Retina (tissue), 1 donor: Measurements from ENCODE around the gene CMTR1.

Source experiments
- DNase-seq: peaks from one replicate; pipeline ENCODE4 v3.0.0-alpha.2; 2016

The CMTR1 gene

DNA sequence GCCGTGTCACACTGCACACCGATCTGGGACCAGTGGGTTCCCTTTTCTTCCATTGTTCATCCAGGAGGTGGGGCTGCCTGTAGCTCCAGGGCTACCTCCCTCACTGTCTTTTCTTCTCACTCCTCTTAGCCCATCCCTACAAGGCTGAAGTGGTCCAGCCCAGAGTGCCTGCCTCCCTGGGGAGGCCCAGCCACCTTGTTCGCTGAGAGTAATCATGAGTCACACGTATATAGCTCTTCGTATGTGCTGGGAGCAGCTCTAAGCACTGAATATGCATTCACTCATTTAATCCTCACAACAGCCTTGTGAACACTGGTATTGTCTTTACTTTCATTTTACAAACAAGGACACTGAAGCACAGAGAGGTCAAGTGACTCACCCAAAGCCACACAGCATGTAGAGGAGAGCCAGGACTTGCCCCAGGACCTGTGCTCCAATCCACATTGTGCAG lies 81.3 kb downstream of the CMTR1 start:
- DNase-seq = no peak

DNA sequence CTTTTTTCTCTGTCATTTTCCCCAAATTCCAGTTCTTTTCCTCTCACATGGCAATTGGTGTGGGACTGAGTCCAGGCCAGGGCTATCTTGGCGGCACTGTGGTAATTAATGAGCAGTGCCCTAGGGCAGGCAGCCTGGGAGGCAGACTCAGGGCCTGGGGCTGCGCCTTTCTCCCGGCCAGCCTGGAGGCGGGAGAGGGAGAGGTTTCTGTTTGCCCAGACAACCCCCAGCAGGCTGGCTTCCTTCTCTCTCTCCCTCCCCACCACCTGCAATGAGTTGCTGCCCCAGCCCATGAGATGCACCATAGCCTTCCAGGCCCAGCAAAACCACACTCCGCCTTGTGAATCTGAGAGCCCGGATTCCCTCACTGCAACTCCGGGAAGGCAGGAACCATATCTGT lies 81.8 kb downstream of the CMTR1 start:
- DNase-seq = no peak

GRCh38 chr6:37515712-37516075 lies 82.7 kb downstream of the CMTR1 start:
- no peak for DNase-seq

DNA sequence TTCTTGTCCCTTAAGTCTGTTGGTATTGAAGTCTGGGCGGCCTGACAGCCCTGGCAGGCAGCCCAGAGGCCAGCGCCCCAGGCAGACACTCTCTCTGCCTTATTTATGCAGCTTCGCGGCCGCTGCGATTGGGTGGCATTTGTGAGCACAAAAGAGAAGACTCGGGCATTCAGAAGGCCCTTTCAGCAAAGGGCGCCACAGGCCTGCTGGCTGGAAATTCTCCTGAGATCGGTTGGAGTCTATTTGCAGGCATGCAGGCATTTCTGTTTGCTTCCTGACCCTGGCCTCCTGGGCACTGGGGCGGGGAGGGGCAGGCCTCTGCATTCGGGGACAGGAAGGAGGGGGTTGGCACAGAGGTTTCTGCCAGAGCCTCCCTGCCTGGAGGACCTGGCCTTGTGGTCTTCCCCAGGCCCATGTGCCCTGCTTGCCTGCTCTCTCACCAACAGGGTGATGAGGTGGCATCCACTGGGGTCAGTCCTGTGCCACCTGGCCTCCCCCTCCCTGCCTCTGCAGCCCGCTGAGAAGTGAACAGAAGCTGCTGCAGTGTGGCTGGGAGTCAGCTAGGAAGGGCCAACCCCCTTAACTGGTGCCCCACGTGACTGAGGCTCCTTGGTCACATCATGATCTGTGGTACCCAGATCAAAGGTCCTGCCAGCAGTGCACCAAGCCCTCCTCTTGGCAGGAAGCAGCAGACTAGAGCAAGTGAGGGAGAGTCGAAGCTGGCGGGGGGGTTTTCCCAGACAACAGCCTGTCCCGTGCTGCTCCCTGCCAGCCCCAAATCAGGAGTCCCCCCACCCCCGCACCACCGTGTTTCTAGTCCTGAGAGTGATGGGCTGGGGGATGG lies 83.3 kb downstream of the CMTR1 start:
- peak; percentile 80 for DNase-seq

- DNase-seq = no peak
These were observed 83.9 kb downstream of the CMTR1 start for GRCh38 chr6:37516920-37517405.

DNA sequence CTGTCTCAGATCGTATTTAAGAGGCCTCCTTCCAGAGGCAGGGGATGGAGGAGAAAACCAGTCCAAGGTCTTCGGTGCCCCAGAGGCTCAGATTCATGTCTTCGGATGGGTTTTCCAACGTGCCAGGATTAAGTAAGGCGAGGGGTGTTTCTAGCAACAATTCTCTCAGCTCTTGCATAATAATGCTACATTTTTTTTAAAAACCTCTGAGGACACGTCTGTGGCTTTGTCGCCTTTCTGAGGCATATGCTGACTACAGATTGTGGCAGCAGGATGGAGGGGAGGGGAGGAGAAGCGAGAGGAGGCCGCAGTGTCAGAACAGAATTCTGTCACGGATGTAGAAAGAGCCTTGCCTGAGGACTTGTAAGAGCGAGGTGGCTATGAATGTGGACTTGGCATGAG lies 84.4 kb downstream of the CMTR1 start:
- DNase-seq = no peak

GRCh38 chr6:37518116-37518515 lies 85.1 kb downstream of the CMTR1 start:
- no peak for DNase-seq

- no peak for DNase-seq
These were observed 86.4 kb downstream of the CMTR1 start for GRCh38 chr6:37519461-37519860.

GRCh38 chr6:37520926-37521325 lies 87.9 kb downstream of the CMTR1 start:
- no peak for DNase-seq

GRCh38 chr6:37521674-37522073 lies 88.7 kb downstream of the CMTR1 start:
- DNase-seq = no peak

GRCh38 chr6:37522836-37523235 lies 89.8 kb downstream of the CMTR1 start:
- DNase-seq = no peak

DNA sequence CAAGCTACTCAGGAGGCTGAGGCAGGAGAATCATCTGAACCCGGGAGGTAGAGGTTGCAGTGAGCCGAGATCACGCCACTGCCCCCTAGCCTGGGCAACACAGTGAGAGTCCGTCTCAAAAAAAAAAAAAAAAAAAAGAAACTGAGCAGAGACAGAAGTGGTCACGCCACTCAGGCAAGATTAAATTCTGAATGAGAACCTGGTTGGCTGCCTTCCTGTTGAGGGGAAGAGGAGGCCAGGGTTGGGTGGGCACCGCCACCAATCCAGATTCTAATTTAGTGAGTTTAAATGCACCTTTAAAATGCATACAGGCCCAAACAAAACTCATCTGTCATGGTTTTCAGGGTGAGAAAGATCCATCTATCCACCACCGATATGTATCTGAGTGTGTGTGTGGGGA lies 90.4 kb downstream of the CMTR1 start:
- DNase-seq = no peak

DNA sequence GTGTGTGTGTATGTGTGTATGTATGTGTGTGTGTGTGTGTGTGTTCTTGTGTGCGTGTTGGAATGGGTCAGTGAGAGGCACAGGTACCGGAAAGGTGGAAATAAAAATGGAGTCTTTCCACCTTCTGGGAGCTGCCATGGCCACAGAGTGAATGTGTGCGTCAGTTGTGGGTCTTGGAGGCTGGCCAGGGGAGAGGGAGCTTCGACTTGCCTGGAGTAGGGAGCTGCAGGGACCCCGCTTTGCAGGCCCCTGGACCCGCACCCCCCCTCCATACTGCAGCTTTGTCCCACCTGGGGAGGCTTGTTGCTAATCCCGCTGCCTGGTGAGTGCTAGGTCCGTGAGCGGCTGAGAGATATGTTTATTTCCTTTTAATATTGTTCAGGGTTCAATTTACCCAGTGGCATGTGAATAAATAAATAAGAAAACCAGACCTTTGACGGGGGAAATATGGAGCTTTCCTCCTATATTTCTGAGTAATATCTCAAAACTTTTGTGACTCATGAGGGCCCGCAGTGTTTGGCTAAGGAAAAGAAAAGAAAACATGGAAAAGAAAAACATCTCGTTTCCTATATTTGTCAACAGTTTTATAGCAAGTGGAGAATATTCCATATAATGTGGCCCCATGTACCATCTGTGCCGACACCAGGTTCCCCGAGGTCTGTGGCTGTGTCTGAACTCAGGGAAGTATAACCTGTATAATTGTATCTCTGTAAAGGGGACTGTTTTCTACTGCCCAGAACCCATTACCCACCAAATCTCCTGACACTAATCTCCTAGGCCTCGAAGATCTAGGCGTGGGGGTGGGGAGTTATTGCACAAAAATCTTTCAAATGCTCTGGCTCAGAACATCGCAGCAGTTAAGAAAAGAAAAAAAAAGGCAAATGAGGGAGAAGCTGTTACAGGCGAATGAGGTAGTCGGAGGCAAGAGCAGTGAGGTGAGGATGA lies 91.3 kb downstream of the CMTR1 start:
- no peak for DNase-seq

- DNase-seq = no peak
These were observed 91.9 kb downstream of the CMTR1 start for GRCh38 chr6:37524970-37525318.

GRCh38 chr6:37525460-37526357 lies 92.7 kb downstream of the CMTR1 start:
- DNase-seq = no peak

DNA sequence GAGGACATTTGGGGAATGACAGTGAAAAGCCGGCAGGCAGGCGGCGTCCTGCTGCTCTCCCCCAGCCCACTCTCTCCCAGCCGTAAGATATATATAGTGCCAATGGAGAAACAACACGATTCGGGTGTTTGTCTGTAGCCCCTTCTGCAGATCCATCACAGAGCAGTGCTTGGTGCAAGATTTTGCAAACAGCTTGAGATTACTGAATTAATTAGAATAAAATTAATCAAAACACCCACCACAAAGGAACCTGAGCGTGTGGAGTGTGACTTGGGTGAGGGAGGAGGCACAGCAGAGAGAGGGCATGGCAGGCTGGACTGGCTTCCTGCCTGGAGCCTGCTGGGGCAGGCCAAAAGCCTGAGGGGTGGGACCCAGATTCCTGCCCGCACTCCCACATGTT lies 95.5 kb downstream of the CMTR1 start:
- DNase-seq = no peak

DNA sequence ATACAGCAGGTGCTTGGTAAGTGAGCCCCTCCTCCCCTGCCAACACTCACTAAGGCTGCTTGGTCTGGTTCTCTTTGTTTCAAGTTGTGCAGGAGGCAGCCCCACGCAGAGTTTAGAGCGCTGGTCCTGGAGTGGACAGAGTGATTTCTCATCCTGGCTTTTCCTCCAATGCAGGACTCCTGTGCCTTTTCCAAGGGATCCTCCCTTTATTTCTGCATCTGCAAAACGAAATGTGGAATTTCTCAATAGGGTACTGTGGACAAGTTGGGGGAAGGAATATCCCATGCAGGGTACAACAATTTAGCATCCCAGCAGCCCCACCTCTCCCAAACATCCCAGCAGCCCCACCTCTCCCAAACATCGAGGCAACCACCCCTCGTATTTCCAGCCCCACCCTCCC lies 97.3 kb downstream of the CMTR1 start:
- no peak for DNase-seq

GRCh38 chr6:37531026-37531425 lies 98.0 kb downstream of the CMTR1 start:
- no peak for DNase-seq
